Skin epidermis (tissue), 12 donors: ENCODE data around the gene UBXN2A.
"Not testable (repeated sequence)": the region's sequence is repeated elsewhere in the genome, so short reads cannot be mapped to it uniquely, and the experiment has no call there.

Source experiments
- H3K27ac ChIP-seq, 21 experiments: fragments of 200-600 bp; sonication (generic) in 11 of 21; one replicate each; pipeline ENCODE4 v1.5.0; 2020; ENCODE audit warnings: mild to moderate bottlenecking in 3 of 21, inconsistent platforms in 2 of 21, moderate library complexity in 2 of 21
- H3K4me3 ChIP-seq, 7 experiments: fragments of 200-600 bp; sonication (generic) in 2 of 7; one replicate each; pipeline ENCODE4 v1.5.0; 2020; ENCODE audit warnings: inconsistent platforms in 2 of 7, mild to moderate bottlenecking in 2 of 7, moderate library complexity in 1 of 7

Gene UBXN2A

GRCh38 chr2:24009680-24010476, 69.6 kb downstream of the UBXN2A start, which contains the start of gene MFSD2B:
Gene MFSD2B (plus strand): TSS chr2:24010085. CDS start chr2:24010097, 12 bp downstream.
- H3K4me3 ChIP-seq, result peak within 1 kb of the TSS; percentile 18 to 41 (median 24)
- H3K27ac ChIP-seq, result peak within 1 kb of the TSS in 3 of 21 experiments; percentile 27 to 72 (median 30)

- peak overlapping the region in 5 of 7 experiments; percentile 18 to 41 (median 40) for H3K4me3 ChIP-seq
Measured at GRCh38 chr2:24010477-24011249, 70.4 kb downstream of the UBXN2A start.

GRCh38 chr2:24011250-24012104, 71.2 kb downstream of the UBXN2A start:
- no peak overlapping the region for H3K27ac ChIP-seq
- H3K4me3 ChIP-seq, result no peak overlapping the region

More at GRCh38 chr2:24010477-24011249, 70.4 kb downstream of the UBXN2A start:
- H3K27ac ChIP-seq, result peak overlapping the region in 2 of 21 experiments; percentile 30 to 72

- H3K27ac ChIP-seq, result no peak overlapping the region
Measured at GRCh38 chr2:24012521-24013188, 72.4 kb downstream of the UBXN2A start.

GRCh38 chr2:24014902-24015301, 74.6 kb downstream of the UBXN2A start:
- not testable (repeated sequence) for H3K4me3 ChIP-seq, H3K27ac ChIP-seq

More at GRCh38 chr2:24012521-24013188, 72.4 kb downstream of the UBXN2A start:
- H3K4me3 ChIP-seq, result no peak overlapping the region

GRCh38 chr2:24015562-24016375, 75.5 kb downstream of the UBXN2A start:
- Histone ChIP-seq H3K27ac (no peak overlapping the region), H3K4me3 (no peak overlapping the region)

GRCh38 chr2:24016376-24016761, 76.1 kb downstream of the UBXN2A start:
- no peak overlapping the region for H3K4me3 ChIP-seq

GRCh38 chr2:24016853-24017703, 76.8 kb downstream of the UBXN2A start:
- Histone ChIP-seq H3K27ac (no peak overlapping the region), H3K4me3 (no peak overlapping the region)

More at GRCh38 chr2:24016376-24016761, 76.1 kb downstream of the UBXN2A start:
- H3K27ac ChIP-seq, result no peak overlapping the region

GRCh38 chr2:24017711-24018110, 77.4 kb downstream of the UBXN2A start:
- Histone ChIP-seq H3K27ac (no peak overlapping the region), H3K4me3 (no peak overlapping the region)

GRCh38 chr2:24018241-24018640, 78.0 kb downstream of the UBXN2A start:
- no peak overlapping the region for H3K27ac ChIP-seq

GRCh38 chr2:24019729-24020128, 79.5 kb downstream of the UBXN2A start:
- H3K27ac ChIP-seq, result no peak overlapping the region
- no peak overlapping the region for H3K4me3 ChIP-seq

More at GRCh38 chr2:24018241-24018640, 78.0 kb downstream of the UBXN2A start:
- no peak overlapping the region for H3K4me3 ChIP-seq

GRCh38 chr2:24020244-24020643, 80.0 kb downstream of the UBXN2A start:
- H3K27ac ChIP-seq, result no peak overlapping the region
- H3K4me3 ChIP-seq, result no peak overlapping the region

- Histone ChIP-seq H3K4me3 (no peak overlapping the region), H3K27ac (no peak overlapping the region)
Measured at GRCh38 chr2:24021122-24021998, 81.1 kb downstream of the UBXN2A start.

GRCh38 chr2:24022324-24022974, 82.2 kb downstream of the UBXN2A start:
- H3K4me3 ChIP-seq, result no peak overlapping the region
- H3K27ac ChIP-seq, result no peak overlapping the region

GRCh38 chr2:24022975-24023575, 82.8 kb downstream of the UBXN2A start:
- no peak overlapping the region for H3K27ac ChIP-seq
- H3K4me3 ChIP-seq, result no peak overlapping the region

- H3K27ac ChIP-seq, result no peak overlapping the region
- H3K4me3 ChIP-seq, result no peak overlapping the region
Measured at GRCh38 chr2:24024018-24024417, 83.8 kb downstream of the UBXN2A start.
